CD14-positive monocyte (primary cell): Measurements from ENCODE around the gene NEMF. TPM values are rescaled to one million over a fixed set of nuclear protein-coding genes. Genes with fewer than 3 reads are reported as not detected.

ENCODE experiments used
- DNase-seq, 3 donors: peaks; one replicate each; pipeline ENCODE4 v3.0.0-alpha.2; 2011 to 2022
- H2AFZ ChIP-seq: 2 replicates; pipeline ENCODE4 v1.6.0; 2012; ENCODE audit warnings: mild to moderate bottlenecking, low read depth, low read length, inconsistent platforms; ENCODE audit not compliant: insufficient read depth, poor library complexity, severe bottlenecking
- H3K27ac ChIP-seq, 2 donors: 1 replicate in 1 of 2; 2 replicates in 1 of 2; pipeline ENCODE4 v1.5.1; 2012 to 2013; ENCODE audit warnings: low read length in 2 of 2, control low read depth in 1 of 2, inconsistent platforms in 1 of 2, low read depth in 1 of 2, mild to moderate bottlenecking in 1 of 2
- H3K27me3 ChIP-seq, 2 donors: one replicate each; pipeline versions ENCODE4 v1.6.0 to v1.6.1; 2011 to 2013; ENCODE audit warnings: low read length in 2 of 2; ENCODE audit not compliant: control insufficient read depth in 2 of 2, insufficient read depth in 2 of 2
- H3K36me3 ChIP-seq, 2 donors: replicated peaks in 1 of 2; 1 replicate in 1 of 2; 2 replicates in 1 of 2; pipeline versions ENCODE4 v1.5.1 to v1.6.1; 2012 to 2013; ENCODE audit warnings: low read length in 2 of 2, control low read depth in 1 of 2, inconsistent platforms in 1 of 2, mild to moderate bottlenecking in 1 of 2; ENCODE audit not compliant: insufficient read depth in 2 of 2, control insufficient read depth in 1 of 2
- H3K4me1 ChIP-seq, 2 donors: 1 replicate in 1 of 2; 2 replicates in 1 of 2; pipeline versions ENCODE4 v1.5.1 to v1.6.1; 2012 to 2013; ENCODE audit warnings: low read length in 2 of 2, control low read depth in 1 of 2, inconsistent platforms in 1 of 2, mild to moderate bottlenecking in 1 of 2, moderate library complexity in 1 of 2; ENCODE audit not compliant: insufficient read depth in 2 of 2, control insufficient read depth in 1 of 2
- H3K4me2 ChIP-seq: replicated peaks from 2 replicates; pipeline ENCODE3; 2012; ENCODE audit warnings: low read length, moderate library complexity, mild to moderate bottlenecking; ENCODE audit not compliant: poor library complexity, severe bottlenecking; ENCODE audit errors: extremely low read depth
- H3K4me3 ChIP-seq, 3 experiments: fragments of 200-600 bp in 1 of 3; sonication (generic) in 1 of 3; replicated peaks in 1 of 3; 1 replicate in 2 of 3; 2 replicates in 1 of 3; pipeline ENCODE4 v1.5.1; 2011 to 2013; ENCODE audit warnings: low read length in 3 of 3, mild to moderate bottlenecking in 3 of 3, control low read depth in 2 of 3, low read depth in 2 of 3, inconsistent platforms in 1 of 3, moderate library complexity in 1 of 3
- H3K79me2 ChIP-seq: 2 replicates; pipeline ENCODE4 v1.6.0; 2012; ENCODE audit warnings: mild to moderate bottlenecking, control low read depth, inconsistent platforms, low read length, moderate library complexity; ENCODE audit not compliant: insufficient read depth
- H3K9ac ChIP-seq: 2 replicates; pipeline ENCODE4 v1.6.0; 2017; ENCODE audit warnings: low read length, mild to moderate bottlenecking; ENCODE audit not compliant: insufficient read depth, poor library complexity, severe bottlenecking
- H3K9me3 ChIP-seq, 2 donors: replicated peaks in 1 of 2; 1 replicate in 1 of 2; 2 replicates in 1 of 2; pipeline versions ENCODE4 v1.5.1 to v1.6.1; 2012 to 2013; ENCODE audit warnings: low read length in 2 of 2, control low read depth in 1 of 2; ENCODE audit not compliant: control insufficient read depth in 1 of 2, insufficient read depth in 1 of 2
- H4K20me1 ChIP-seq: 2 replicates; pipeline ENCODE4 v1.6.0; 2012; ENCODE audit warnings: mild to moderate bottlenecking, low read length, control low read depth, moderate library complexity; ENCODE audit not compliant: insufficient read depth
- H3K27ac Mint-ChIP-seq, 7 donors: one replicate each; pipeline ENCODE4 v1.8.0; 2020; ENCODE audit warnings: mild to moderate bottlenecking in 7 of 7, mixed read lengths in 7 of 7, moderate library complexity in 6 of 7, inconsistent platforms in 2 of 7
- H3K27me3 Mint-ChIP-seq, 3 donors: one replicate each; pipeline ENCODE4 v1.8.0; 2021 to 2022; ENCODE audit warnings: low read depth in 3 of 3, mild to moderate bottlenecking in 3 of 3, mixed read lengths in 3 of 3, moderate library complexity in 3 of 3, inconsistent platforms in 1 of 3
- H3K36me3 Mint-ChIP-seq, 2 donors: one replicate each; pipeline ENCODE4 v1.8.0; 2020; ENCODE audit warnings: mixed read lengths in 2 of 2, inconsistent platforms in 1 of 2, mild to moderate bottlenecking in 1 of 2
- H3K4me1 Mint-ChIP-seq: one replicate; pipeline ENCODE4 v1.8.0; 2020; ENCODE audit warnings: mild to moderate bottlenecking, mixed read lengths
- H3K4me3 Mint-ChIP-seq, 2 donors: one replicate each; pipeline ENCODE4 v1.8.0; 2020; ENCODE audit warnings: mild to moderate bottlenecking in 2 of 2, mixed read lengths in 2 of 2, moderate library complexity in 1 of 2
- H3K9me3 Mint-ChIP-seq, 7 donors: one replicate each; pipeline ENCODE4 v1.8.0; 2020 to 2022; ENCODE audit warnings: mixed read lengths in 7 of 7, mild to moderate bottlenecking in 6 of 7, moderate library complexity in 6 of 7, inconsistent platforms in 2 of 7
- WGBS: methylation state at CpG from one replicate; pipeline ENCODE4 v1.1.5; 2013; ENCODE audit warnings: missing lambda C conversion rate; ENCODE audit not compliant: insufficient coverage; 5-methylcytosine and 5-hydroxymethylcytosine counted together
- intact Hi-C, 2 donors: fragments of 100-400 bp; cut with micrococcal nuclease; formaldehyde crosslinking; loops; one replicate each; pipeline versions ENCODE4 v1.15.0 to v1.15.1; 2023
- polyA plus RNA-seq, 3 donors: library from polyadenylated mRNA; depleted of rRNA in 1 of 3; unstranded in 2 of 3; stranded (reverse) in 1 of 3; fragments of 300-500 nt in 2 of 3; fragments of >200 nt in 1 of 3; fragmentation: Illumina TruSeq in 2 of 3; gene quantifications; 1 replicate in 2 of 3; 2 replicates in 1 of 3; pipeline ENCODE4 v1.2.3, GENCODE V29; 2012 to 2021
- TF ChIP-seq, protein P1 (sequence below): fragments of 200-600 bp; IDR thresholded peaks from one replicate; pipeline ENCODE4 v1.8.0; 2022; ENCODE audit warnings: antibody characterized with exemption, mild to moderate bottlenecking

NEMF gene
- polyA plus RNA-seq, 3 donors, result 18.3 to 27.6 (median 22.2) TPM

DNA sequence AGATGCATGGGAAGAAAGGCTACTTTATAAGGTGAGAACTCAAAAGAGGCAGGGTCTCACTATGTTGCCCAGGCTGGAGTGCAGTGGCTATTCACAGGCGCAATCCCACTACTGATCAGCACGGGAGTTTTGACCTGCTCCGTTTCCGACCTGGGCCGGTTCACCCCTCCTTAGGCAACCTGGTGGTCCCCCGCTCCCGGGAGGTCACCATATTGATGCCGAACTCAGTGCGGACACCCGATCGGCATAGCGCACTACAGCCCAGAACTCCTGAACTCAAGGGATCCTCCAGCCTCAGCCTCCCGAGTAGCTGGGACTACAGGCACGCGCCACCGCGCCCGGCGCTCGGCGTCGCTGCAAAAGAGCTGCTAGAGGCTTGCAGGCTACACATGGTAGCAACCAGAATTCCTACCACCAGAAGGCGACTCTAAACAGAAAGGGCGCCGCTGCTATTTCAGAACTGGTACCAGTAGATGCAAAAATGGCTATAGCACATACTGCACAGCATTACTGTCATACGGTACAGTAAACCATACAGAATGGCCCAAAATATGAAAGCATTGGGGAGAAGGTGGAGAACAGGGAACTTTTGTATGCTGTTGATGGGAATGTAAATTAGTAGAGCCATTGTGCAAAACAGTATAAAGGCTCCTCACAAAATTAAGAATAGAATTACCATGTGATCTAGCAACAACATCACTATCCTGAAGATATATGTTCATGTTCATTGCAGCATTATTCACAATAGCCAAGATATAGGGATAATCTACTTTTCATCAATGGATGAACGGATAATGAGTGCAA is 1.2 kb upstream of the NEMF start:
- Histone ChIP-seq H3K79me2 (peaks cover 40% of the 10 kb centered on the region), H3K9me3 (no peaks in the 10 kb centered on the region), H3K4me1 (peaks cover 22 to 34% of the 10 kb centered on the region in 2 donors), H2AFZ (peak overlapping the region; percentile 95), H3K4me3 (peak overlapping the region; percentile 72 to 96 (median 89)), H3K36me3 (peaks cover 21 to 22% of the 10 kb centered on the region in 2 donors), H3K27me3 (no peaks in the 10 kb centered on the region), H3K9ac (no peak overlapping the region), H4K20me1 (peaks cover 7% of the 10 kb centered on the region), H3K4me2 (peak overlapping the region; percentile 86), H3K27ac (peak overlapping the region in 1 of 2 donors; percentile 51)
- Mint-ChIP-seq H3K27ac (peak overlapping the region in 6 of 7 donors; percentile 15 to 99 (median 80)), H3K4me3 (peak overlapping the region; percentile 94 to 98), H3K27me3 (no peaks in the 10 kb centered on the region), H3K9me3 (peaks cover 0 to 8% (median 3%) of the 10 kb centered on the region in 7 donors), H3K4me1 (peaks cover 37% of the 10 kb centered on the region), H3K36me3 (peaks cover 16 to 20% of the 10 kb centered on the region in 2 donors)
- peak; percentile 66 to 76 (median 68) for DNase-seq
- 21% methylated on average over 18 of the region's 27 CpGs for WGBS
- TF ChIP-seq, protein P1, sequence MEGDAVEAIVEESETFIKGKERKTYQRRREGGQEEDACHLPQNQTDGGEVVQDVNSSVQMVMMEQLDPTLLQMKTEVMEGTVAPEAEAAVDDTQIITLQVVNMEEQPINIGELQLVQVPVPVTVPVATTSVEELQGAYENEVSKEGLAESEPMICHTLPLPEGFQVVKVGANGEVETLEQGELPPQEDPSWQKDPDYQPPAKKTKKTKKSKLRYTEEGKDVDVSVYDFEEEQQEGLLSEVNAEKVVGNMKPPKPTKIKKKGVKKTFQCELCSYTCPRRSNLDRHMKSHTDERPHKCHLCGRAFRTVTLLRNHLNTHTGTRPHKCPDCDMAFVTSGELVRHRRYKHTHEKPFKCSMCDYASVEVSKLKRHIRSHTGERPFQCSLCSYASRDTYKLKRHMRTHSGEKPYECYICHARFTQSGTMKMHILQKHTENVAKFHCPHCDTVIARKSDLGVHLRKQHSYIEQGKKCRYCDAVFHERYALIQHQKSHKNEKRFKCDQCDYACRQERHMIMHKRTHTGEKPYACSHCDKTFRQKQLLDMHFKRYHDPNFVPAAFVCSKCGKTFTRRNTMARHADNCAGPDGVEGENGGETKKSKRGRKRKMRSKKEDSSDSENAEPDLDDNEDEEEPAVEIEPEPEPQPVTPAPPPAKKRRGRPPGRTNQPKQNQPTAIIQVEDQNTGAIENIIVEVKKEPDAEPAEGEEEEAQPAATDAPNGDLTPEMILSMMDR, result peak; percentile 41
- intact Hi-C loops, result no loop called here

DNA sequence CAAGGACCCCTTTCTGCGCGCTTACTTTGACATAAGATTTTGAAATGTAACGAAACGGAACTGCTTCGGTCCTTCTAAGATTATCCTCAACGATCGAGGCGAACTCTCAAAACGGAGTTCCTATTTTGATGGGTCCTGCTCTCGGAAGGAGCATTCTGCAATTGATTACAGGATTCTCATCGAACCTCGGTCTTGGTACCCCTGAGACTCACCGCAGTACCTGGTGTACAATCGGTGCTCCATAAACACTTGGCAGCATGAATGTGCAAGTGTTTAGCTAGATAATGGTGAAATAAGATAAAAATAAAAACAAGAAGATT is 530 bp upstream of the NEMF start:
- H3K27me3 ChIP-seq, result no peaks in the 10 kb centered on the region
- Mint-ChIP-seq H3K4me1 (peaks cover 37% of the 10 kb centered on the region), H3K27ac (peak overlapping the region; percentile 91 to 99 (median 98)), H3K4me3 (peak overlapping the region; percentile 94 to 98), H3K27me3 (no peaks in the 10 kb centered on the region), H3K36me3 (peaks cover 17 to 24% of the 10 kb centered on the region in 2 donors), H3K9me3 (peaks cover 0 to 7% (median 0%) of the 10 kb centered on the region in 7 donors)
- WGBS, result 0% methylated on average over 7 of the region's 14 CpGs
- no peaks in the 10 kb centered on the region for H3K9me3 ChIP-seq
- DNase-seq, result no peak
- peak overlapping the region; percentile 95 for H2AFZ ChIP-seq
- H3K36me3 ChIP-seq, result peaks cover 25 to 27% of the 10 kb centered on the region in 2 donors
- intact Hi-C loops, result no loop called here
- TF ChIP-seq, protein P1, result peak; percentile 54
- peak overlapping the region; percentile 77 to 98 for H3K27ac ChIP-seq
- peaks cover 46% of the 10 kb centered on the region for H3K79me2 ChIP-seq
- peak overlapping the region; percentile 86 for H3K4me2 ChIP-seq
- H3K4me1 ChIP-seq, result peaks cover 22 to 34% of the 10 kb centered on the region in 2 donors
- H3K4me3 ChIP-seq, result peak overlapping the region; percentile 72 to 96 (median 89)
- H3K9ac ChIP-seq, result peak overlapping the region; percentile 97
- H4K20me1 ChIP-seq, result peaks cover 7% of the 10 kb centered on the region
